Right lobe of liver (tissue), 4 donors: Measurements from ENCODE around the gene FAM120C.

Experiments used
- POLR2A ChIP-seq: fragments of 450-650 bp; IDR thresholded peaks from one replicate; pipeline ENCODE4 v1.6.1; 2017; ENCODE audit warnings: antibody characterized with exemption, mild to moderate bottlenecking
- TF ChIP-seq, protein P1 (sequence below), 4 donors: fragments of 200-600 bp in 3 of 4; fragments of 450-650 bp in 1 of 4; IDR thresholded peaks; one replicate each; pipeline versions ENCODE4 v1.5.1 to v1.8.0; 2016 to 2022; ENCODE audit warnings: antibody characterized with exemption in 4 of 4, mild to moderate bottlenecking in 2 of 4
- donor health status: DM: no; HTN: no; CAD: no.
- donor health status: DM: no; HTN: no; CAD: no.
- donor health status: DM: no; HTN: yes; CAD: no.

DNA sequence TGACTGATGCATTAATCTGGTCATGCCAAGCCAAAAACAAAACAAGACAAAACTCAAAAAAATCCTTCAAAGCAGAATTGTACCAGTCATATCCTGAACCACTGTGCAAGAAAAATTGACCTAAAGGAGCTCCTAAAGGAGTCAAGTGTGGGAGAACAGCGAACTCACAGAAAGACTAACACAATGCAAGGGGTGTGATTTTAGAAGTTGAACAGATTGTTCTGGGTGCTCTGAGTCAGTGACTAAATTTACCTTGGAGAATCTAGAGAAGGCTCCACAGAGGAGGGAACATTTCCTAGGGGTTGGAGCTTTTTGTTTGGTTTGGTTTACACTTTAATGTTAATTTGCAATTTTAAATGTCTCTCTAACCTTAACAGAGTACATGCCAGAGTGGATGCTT, 89.9 kb downstream of the FAM120C start:
- TF ChIP-seq, protein P1, sequence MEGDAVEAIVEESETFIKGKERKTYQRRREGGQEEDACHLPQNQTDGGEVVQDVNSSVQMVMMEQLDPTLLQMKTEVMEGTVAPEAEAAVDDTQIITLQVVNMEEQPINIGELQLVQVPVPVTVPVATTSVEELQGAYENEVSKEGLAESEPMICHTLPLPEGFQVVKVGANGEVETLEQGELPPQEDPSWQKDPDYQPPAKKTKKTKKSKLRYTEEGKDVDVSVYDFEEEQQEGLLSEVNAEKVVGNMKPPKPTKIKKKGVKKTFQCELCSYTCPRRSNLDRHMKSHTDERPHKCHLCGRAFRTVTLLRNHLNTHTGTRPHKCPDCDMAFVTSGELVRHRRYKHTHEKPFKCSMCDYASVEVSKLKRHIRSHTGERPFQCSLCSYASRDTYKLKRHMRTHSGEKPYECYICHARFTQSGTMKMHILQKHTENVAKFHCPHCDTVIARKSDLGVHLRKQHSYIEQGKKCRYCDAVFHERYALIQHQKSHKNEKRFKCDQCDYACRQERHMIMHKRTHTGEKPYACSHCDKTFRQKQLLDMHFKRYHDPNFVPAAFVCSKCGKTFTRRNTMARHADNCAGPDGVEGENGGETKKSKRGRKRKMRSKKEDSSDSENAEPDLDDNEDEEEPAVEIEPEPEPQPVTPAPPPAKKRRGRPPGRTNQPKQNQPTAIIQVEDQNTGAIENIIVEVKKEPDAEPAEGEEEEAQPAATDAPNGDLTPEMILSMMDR (IDR thresholded peaks at IDR 0.05) = no peak
- no peak for TF ChIP-seq POLR2A
